GM23338 (cell line): Measurements from ENCODE around the gene ZER1. TPM values are rescaled to one million over a fixed set of nuclear protein-coding genes. Genes with fewer than 3 reads are reported as not detected.
A peak's percentile ranks its signal among the peaks of the same experiment; 100 is the strongest.

ENCODE experiments used
- ATAC-seq: fragments of 200-7000 bp; cut with Tn5 transposase; 3 replicates; pipeline ENCODE4 v1.9.1; 2020
- DNase-seq: peaks from one replicate; pipeline ENCODE4 v3.0.0-alpha.2; 2015; ENCODE audit warnings: low spot score
- H2AFZ ChIP-seq: fragments of 200-600 bp; sonication (generic); 2 replicates; pipeline ENCODE4 v1.8.0; 2016; ENCODE audit warnings: antibody characterized with exemption, mild to moderate bottlenecking, moderate library complexity
- H3F3A ChIP-seq: fragments of 200-600 bp; sonication (generic); replicated peaks from 2 replicates; pipeline ENCODE4 v1.8.0; 2017; ENCODE audit warnings: antibody characterized with exemption, mixed run types, low read depth
- H3K27ac ChIP-seq: fragments of 200-600 bp; sonication (generic); 2 replicates; pipeline ENCODE4 v1.6.1; 2016; ENCODE audit warnings: low read depth
- H3K27me3 ChIP-seq: fragments of 200-600 bp; sonication (generic); 2 replicates; pipeline ENCODE4 v1.8.0; 2016; ENCODE audit warnings: mild to moderate bottlenecking, mixed run types, moderate library complexity; ENCODE audit not compliant: insufficient read depth
- H3K36me3 ChIP-seq: fragments of 200-600 bp; sonication (generic); 2 replicates; pipeline ENCODE4 v1.8.0; 2016; ENCODE audit warnings: mild to moderate bottlenecking; ENCODE audit not compliant: insufficient read depth
- H3K4me1 ChIP-seq: fragments of 200-600 bp; sonication (generic); 2 replicates; pipeline ENCODE4 v1.8.0; 2016; ENCODE audit warnings: mild to moderate bottlenecking, moderate library complexity; ENCODE audit not compliant: insufficient read depth
- H3K4me2 ChIP-seq: fragments of 200-600 bp; sonication (generic); 2 replicates; pipeline ENCODE4 v1.7.1; 2017; ENCODE audit warnings: mixed run types
- H3K4me3 ChIP-seq: fragments of 200-600 bp; sonication (generic); 2 replicates; pipeline ENCODE4 v1.6.1; 2016; ENCODE audit warnings: mixed run types
- H3K79me2 ChIP-seq: fragments of 200-600 bp; sonication (generic); replicated peaks from 2 replicates; pipeline ENCODE4 v1.8.0; 2017; ENCODE audit warnings: mild to moderate bottlenecking; ENCODE audit not compliant: insufficient read depth
- H3K9me2 ChIP-seq: fragments of 200-600 bp; sonication (generic); 2 replicates; pipeline ENCODE4 v1.8.0; 2017; ENCODE audit not compliant: insufficient read depth
- H4K20me1 ChIP-seq: fragments of 200-600 bp; sonication (generic); replicated peaks from 2 replicates; pipeline ENCODE4 v1.8.0; 2017; ENCODE audit warnings: mild to moderate bottlenecking; ENCODE audit not compliant: insufficient read depth
- H3K27ac Mint-ChIP-seq: 2 replicates; pipeline ENCODE4 v1.8.0; 2020; ENCODE audit warnings: inconsistent platforms, mild to moderate bottlenecking, moderate library complexity, mixed read lengths
- H3K27me3 Mint-ChIP-seq: 3 replicates; pipeline ENCODE4 v1.8.0; 2022; ENCODE audit warnings: low read depth, mild to moderate bottlenecking, moderate library complexity, mixed read lengths, inconsistent platforms; ENCODE audit not compliant: insufficient read depth, poor library complexity
- H3K36me3 Mint-ChIP-seq: 3 replicates; pipeline ENCODE4 v1.8.0; 2021; ENCODE audit warnings: low read depth, mild to moderate bottlenecking, inconsistent platforms, moderate library complexity, mixed read lengths
- H3K4me1 Mint-ChIP-seq: 3 replicates; pipeline ENCODE4 v1.8.0; 2020; ENCODE audit warnings: mild to moderate bottlenecking, inconsistent platforms, mixed read lengths
- H3K4me3 Mint-ChIP-seq: 3 replicates; pipeline ENCODE4 v1.8.0; 2021; ENCODE audit warnings: moderate library complexity, mild to moderate bottlenecking, inconsistent platforms, mixed read lengths
- H3K9me3 Mint-ChIP-seq: 3 replicates; pipeline ENCODE4 v1.8.0; 2020; ENCODE audit warnings: moderate library complexity, mild to moderate bottlenecking, inconsistent platforms, mixed read lengths
- CREB1 ChIP-seq: fragments of 250-450 bp; sonication (Bioruptor Pico); IDR thresholded peaks from 2 replicates; pipeline ENCODE4 v1.5.0; 2020; ENCODE audit warnings: low read depth, mild to moderate bottlenecking, moderate library complexity
- CTCF ChIP-seq, 2 experiments: fragments of 200-600 bp in 1 of 2; sonication (generic) in 1 of 2; conservative IDR thresholded peaks; 2 replicates each; pipeline versions ENCODE4 v1.5.1 to v1.6.1; 2016 to 2017; ENCODE audit warnings: antibody characterized with exemption in 2 of 2, low read depth in 2 of 2, mild to moderate bottlenecking in 2 of 2, moderate library complexity in 1 of 2
- ETS1 ChIP-seq: IDR thresholded peaks from 2 replicates; pipeline ENCODE4 v1.6.1; 2016; ENCODE audit warnings: antibody characterized with exemption
- EZH2 ChIP-seq: fragments of 200-600 bp; sonication (generic); IDR thresholded peaks from one replicate; pipeline ENCODE4 v1.8.0; 2017; ENCODE audit warnings: antibody characterized with exemption, mild to moderate bottlenecking, low read depth; ENCODE audit not compliant: unreplicated experiment
- JUNB ChIP-seq: IDR thresholded peaks from one replicate; pipeline ENCODE4 v1.6.1; 2016; ENCODE audit warnings: antibody characterized with exemption; ENCODE audit not compliant: unreplicated experiment
- NANOG ChIP-seq: IDR thresholded peaks from 2 replicates; pipeline ENCODE4 v1.6.1; 2016; ENCODE audit warnings: antibody characterized with exemption, borderline replicate concordance
- POLR2AphosphoS5 ChIP-seq: IDR thresholded peaks from 2 replicates; pipeline ENCODE4 v1.6.1; 2016; ENCODE audit warnings: antibody characterized with exemption, low read depth
- ZNF114 ChIP-seq: fragments of 250-450 bp; sonication (Bioruptor Pico); IDR thresholded peaks from 2 replicates; pipeline ENCODE4 v1.5.0; 2020; ENCODE audit warnings: mild to moderate bottlenecking, moderate library complexity
- polyA plus RNA-seq: library from polyadenylated mRNA; unstranded; fragments of >200 nt; fragmentation: Nextera tagmentation; extraction: Ambion mirVana; gene quantifications from 2 replicates; pipeline ENCODE4 v1.2.1, GENCODE V29; 2016
- total RNA-seq: library from RNA; depleted of rRNA; stranded (reverse); fragments of >200 nt; shearing (Covaris generic); gene quantifications from 2 replicates; pipeline ENCODE4 v1.2.3, GENCODE V29; 2014

Gene ZER1
- total and polyA plus RNA-seq, 2 experiments from 2014 or later: 7.0 to 23.9 TPM

GRCh38 chr9:128705051-128705965 is 66.4 kb downstream of the ZER1 start:
- Histone ChIP-seq H3K9me2 (no peaks in the 10 kb centered on the region), H2AFZ (no peak overlapping the region), H3K4me3 (no peak overlapping the region), H3K79me2 (no peaks in the 10 kb centered on the region), H4K20me1 (no peaks in the 10 kb centered on the region), H3K27ac (no peak overlapping the region), H3F3A (peaks cover 11% of the 10 kb centered on the region; the same call in 1 of the 2 replicates), H3K27me3 (no peaks in the 10 kb centered on the region; the same call in 1 of the 2 replicates), H3K4me2 (no peak overlapping the region), H3K36me3 (no peaks in the 10 kb centered on the region), H3K4me1 (peaks cover 5% of the 10 kb centered on the region; the same call in 1 of the 2 replicates)
- TF ChIP-seq POLR2AphosphoS5 (no peak), CREB1 (CRISPR knock-in tag) (no peak), EZH2 (no peak), NANOG (no peak), CTCF (conservative IDR thresholded peaks at IDR 0.05; ENCODE audit: low read depth in 2 of 2) (no peak), JUNB (no peak), ZNF114 (CRISPR knock-in tag) (no peak)
- no peak for ATAC-seq
- Mint-ChIP-seq H3K27ac (no peak overlapping the region), H3K27me3 (peaks cover 13% of the 10 kb centered on the region), H3K4me1 (peaks cover 5% of the 10 kb centered on the region; the same call in 1 of the 3 replicates), H3K36me3 (peaks cover 4% of the 10 kb centered on the region; the same call in 2 of the 3 replicates), H3K9me3 (no peaks in the 10 kb centered on the region; the same call in 2 of the 3 replicates), H3K4me3 (no peak overlapping the region)
- DNase-seq: no peak

- H3K4me3 ChIP-seq: no peak overlapping the region
- Mint-ChIP-seq H3K9me3 (no peaks in the 10 kb centered on the region; the same call in 2 of the 3 replicates), H3K27me3 (peaks cover 13% of the 10 kb centered on the region), H3K36me3 (no peaks in the 10 kb centered on the region; the same call in 2 of the 3 replicates), H3K4me1 (peaks cover 5% of the 10 kb centered on the region; the same call in 1 of the 3 replicates), H3K27ac (no peak overlapping the region), H3K4me3 (0 out of 3 replicates have a peak overlapping the region, but pooled peaks have one; percentile 24)
- no peak overlapping the region for H3K27ac ChIP-seq
- H3K4me1 ChIP-seq: peaks cover 5% of the 10 kb centered on the region; the same call in 1 of the 2 replicates
- H3K27me3 ChIP-seq: no peaks in the 10 kb centered on the region; the same call in 1 of the 2 replicates
- no peaks in the 10 kb centered on the region for H3K79me2 ChIP-seq
- no peak overlapping the region for H2AFZ ChIP-seq
- no peak for ATAC-seq
- peaks cover 18% of the 10 kb centered on the region for H3F3A ChIP-seq
- no peaks in the 10 kb centered on the region for H3K36me3 ChIP-seq
- DNase-seq: no peak
- no peaks in the 10 kb centered on the region for H3K9me2 ChIP-seq
- 0 out of 2 replicates have a peak, but pooled peaks cover 2% of the 10 kb centered on the region for H4K20me1 ChIP-seq
- H3K4me2 ChIP-seq: no peak overlapping the region
- TF ChIP-seq JUNB (no peak), ETS1 (no peak), NANOG (no peak), CTCF (conservative IDR thresholded peaks at IDR 0.05; ENCODE audit: low read depth in 2 of 2) (no peak)
Observed at GRCh38 chr9:128704356-128704670, 67.4 kb downstream of the ZER1 start.
